Ascending aorta (tissue), 2 donors: ENCODE data around the gene LRIG2. TPM values are rescaled to one million over a fixed set of nuclear protein-coding genes. Genes with fewer than 3 reads are reported as not detected.
"Not testable (repeated sequence)": the region's sequence is repeated elsewhere in the genome, so short reads cannot be mapped to it uniquely, and the experiment has no call there.

Experiments
- DNase-seq, 2 donors: peaks; one replicate each; pipeline ENCODE4 v3.0.0-alpha.2; 2019; ENCODE audit warnings: low spot score in 2 of 2
- H3K27ac ChIP-seq, 2 donors: fragments of 200-600 bp; sonication (generic); one replicate each; pipeline ENCODE4 v1.5.1; 2016 to 2017; ENCODE audit warnings: mild to moderate bottlenecking in 1 of 2
- H3K27me3 ChIP-seq: fragments of 200-600 bp; sonication (generic); one replicate; pipeline ENCODE4 v1.5.1; 2017
- H3K36me3 ChIP-seq, 2 donors: fragments of 200-600 bp; sonication (generic); one replicate each; pipeline ENCODE4 v1.5.1; 2016
- H3K4me1 ChIP-seq, 2 donors: fragments of 200-600 bp; sonication (generic); one replicate each; pipeline ENCODE4 v1.5.1; 2016 to 2017; ENCODE audit warnings: mild to moderate bottlenecking in 1 of 2
- H3K4me3 ChIP-seq, 2 donors: fragments of 200-600 bp; sonication (generic); one replicate each; pipeline ENCODE4 v1.5.1; 2016 to 2017; ENCODE audit warnings: mild to moderate bottlenecking in 1 of 2
- H3K9me3 ChIP-seq, 2 donors: fragments of 200-600 bp; sonication (generic); one replicate each; pipeline ENCODE4 v1.5.1; 2016
- CTCF ChIP-seq, 3 experiments: fragments of 200-600 bp in 2 of 3; fragments of 450-650 bp in 1 of 3; sonication (generic) in 2 of 3; IDR thresholded peaks; one replicate each; pipeline ENCODE4 v1.5.1; 2016 to 2019; ENCODE audit warnings: antibody characterized with exemption in 3 of 3, mild to moderate bottlenecking in 1 of 3, moderate library complexity in 1 of 3
- intact Hi-C: fragments of 100-400 bp; cut with DNase I; formaldehyde crosslinking; loops from one replicate; pipeline ENCODE4 v1.15.1; 2023
- total RNA-seq: library from RNA; depleted of rRNA; stranded (reverse); fragments of >200 nt; gene quantifications from one replicate; pipeline ENCODE4 v1.1.0, GENCODE V29; 2016

Gene LRIG2
- total RNA-seq, 1 donor from 2014 or later, result 16.1 TPM

- intact Hi-C loops, result loop anchor here (1.0 to 2.0 kb wide), 4 partner anchors 87 to 325 kb away; no protein-coding TSS in a partner anchor
- H3K36me3 ChIP-seq, result no peaks in the 10 kb centered on the region
- H3K27ac ChIP-seq, result no peak overlapping the region
- H3K27me3 ChIP-seq, result no peaks in the 10 kb centered on the region
- no peak for DNase-seq
- H3K9me3 ChIP-seq, result no peaks in the 10 kb centered on the region
- TF ChIP-seq CTCF (IDR thresholded peaks at IDR 0.05), result no peak
- H3K4me1 ChIP-seq, result peaks cover 0 to 5% of the 10 kb centered on the region in 2 donors
- no peak overlapping the region for H3K4me3 ChIP-seq
Observed at GRCh38 chr1:113041569-113042284, 31.3 kb upstream of the LRIG2 start.

- peak; percentile 37 to 85 for DNase-seq
- TF ChIP-seq CTCF (IDR thresholded peaks at IDR 0.05), result peak; percentile 61 to 83 (median 66)
- Histone ChIP-seq H3K9me3 (no peaks in the 10 kb centered on the region), H3K4me1 (peaks cover 0 to 5% of the 10 kb centered on the region in 2 donors), H3K27me3 (no peaks in the 10 kb centered on the region), H3K27ac (no peak overlapping the region), H3K4me3 (no peak overlapping the region), H3K36me3 (no peaks in the 10 kb centered on the region)
- intact Hi-C loops, result loop anchor here (1.0 to 2.0 kb wide), 3 partner anchors 88 to 326 kb away; no protein-coding TSS in a partner anchor
Observed at GRCh38 chr1:113042285-113043143, 30.5 kb upstream of the LRIG2 start.

GRCh38 chr1:113043144-113043488 is 29.9 kb upstream of the LRIG2 start:
- intact Hi-C loops, result loop anchor here (2.0 kb wide), 1 partner anchor 88 kb away; no protein-coding TSS in a partner anchor
- not testable (repeated sequence) for H3K27me3 ChIP-seq, H3K27ac ChIP-seq, H3K4me1 ChIP-seq, DNase-seq, H3K36me3 ChIP-seq, H3K9me3 ChIP-seq, H3K4me3 ChIP-seq

- Histone ChIP-seq H3K36me3 (no peaks in the 10 kb centered on the region), H3K27ac (no peak overlapping the region), H3K4me1 (peaks cover 0 to 5% of the 10 kb centered on the region in 2 donors), H3K27me3 (no peaks in the 10 kb centered on the region), H3K9me3 (no peaks in the 10 kb centered on the region), H3K4me3 (no peak overlapping the region)
- DNase-seq, result no peak
- intact Hi-C loops, result no loop called here
- no peak for TF ChIP-seq CTCF (IDR thresholded peaks at IDR 0.05)
Observed at GRCh38 chr1:113046569-113046968, 26.4 kb upstream of the LRIG2 start.

- H3K27ac ChIP-seq, result no peak overlapping the region
- intact Hi-C loops, result no loop called here
Observed at GRCh38 chr1:113048064-113048463, 24.9 kb upstream of the LRIG2 start.

More at GRCh38 chr1:113048064-113048463, 24.9 kb upstream of the LRIG2 start:
- no peaks in the 10 kb centered on the region for H3K36me3 ChIP-seq
- TF ChIP-seq CTCF (IDR thresholded peaks at IDR 0.05), result no peak
- no peak overlapping the region for H3K4me3 ChIP-seq
- no peak for DNase-seq
- H3K27me3 ChIP-seq, result no peaks in the 10 kb centered on the region
- H3K9me3 ChIP-seq, result no peaks in the 10 kb centered on the region
- no peaks in the 10 kb centered on the region for H3K4me1 ChIP-seq
